Stomach (tissue), 9 donors: ENCODE measurements around the gene NOXA1. TPM values are rescaled to one million over a fixed set of nuclear protein-coding genes. Genes with fewer than 3 reads are reported as not detected.
"Not testable (repeated sequence)": the region's sequence is repeated elsewhere in the genome, so short reads cannot be mapped to it uniquely, and the experiment has no call there.

Source experiments
- DNase-seq, 2 donors: peaks; one replicate each; pipeline versions ENCODE4 v3.0.0 to v3.0.0-alpha.2; 2013 to 2019
- H3K27ac ChIP-seq, 5 donors: fragments of 200-600 bp in 4 of 5; sonication (generic) in 4 of 5; one replicate each; pipeline ENCODE4 v1.5.1; 2013 to 2019; ENCODE audit warnings: mild to moderate bottlenecking in 1 of 5, moderate library complexity in 1 of 5
- H3K27me3 ChIP-seq, 3 donors: fragments of 200-600 bp; sonication (generic); one replicate each; pipeline ENCODE4 v1.5.1; 2017 to 2019; ENCODE audit warnings: mixed run types in 1 of 3
- H3K36me3 ChIP-seq, 4 donors: fragments of 200-600 bp; sonication (generic); 1 replicate in 3 of 4; 2 replicates in 1 of 4; pipeline ENCODE4 v1.5.1; 2016 to 2019
- H3K4me1 ChIP-seq, 4 donors: fragments of 200-600 bp; sonication (generic); one replicate each; pipeline ENCODE4 v1.5.1; 2016 to 2019
- H3K4me3 ChIP-seq, 4 donors: fragments of 200-600 bp; sonication (generic) in 3 of 4; one replicate each; pipeline ENCODE4 v1.5.1; 2016 to 2019; ENCODE audit warnings: mild to moderate bottlenecking in 1 of 4
- H3K9me3 ChIP-seq, 4 donors: fragments of 200-600 bp; sonication (generic); one replicate each; pipeline ENCODE4 v1.5.1; 2016 to 2019
- EP300 ChIP-seq: sonication (generic); formaldehyde crosslinking; IDR thresholded peaks from one replicate; pipeline ENCODE4 v1.6.1; 2017; ENCODE audit warnings: antibody characterized with exemption
- POLR2A ChIP-seq, 4 donors: fragments of 450-650 bp; IDR thresholded peaks; one replicate each; pipeline ENCODE4 v1.6.1; 2016; ENCODE audit warnings: antibody characterized with exemption in 4 of 4, control low read depth in 2 of 4, mild to moderate bottlenecking in 1 of 4, moderate library complexity in 1 of 4
- POLR2AphosphoS5 ChIP-seq, 3 donors: sonication (generic); formaldehyde crosslinking; IDR thresholded peaks; one replicate each; pipeline ENCODE4 v1.6.1; 2016; ENCODE audit warnings: antibody characterized with exemption in 3 of 3
- WGBS, 5 donors: extraction: QIAGEN DNeasy Blood & Tissue Kit in 3 of 5; methylation state at CpG; one replicate each; pipeline versions ENCODE4 v1.1.5 to v1.1.7; 2013 to 2018; 5-methylcytosine and 5-hydroxymethylcytosine counted together
- intact Hi-C: fragments of 100-400 bp; cut with DNase I; formaldehyde crosslinking; loops from one replicate; pipeline ENCODE4 v1.15.1; 2023; ENCODE audit warnings: low total_unique reads
- polyA plus RNA-seq, 3 donors: library from polyadenylated mRNA; stranded (reverse); fragments of 200-250 nt; gene quantifications; one replicate each; pipeline ENCODE4 v1.2.3, GENCODE V29; 2013
- total RNA-seq, 5 donors: library from RNA; depleted of rRNA; stranded (reverse); fragments of >200 nt; gene quantifications; one replicate each; pipeline versions ENCODE4 v1.1.0 to v1.2.3, GENCODE V29; 2014 to 2016
- TF ChIP-seq, protein P1 (sequence below), 7 experiments: fragments of 450-650 bp in 4 of 7; fragments of 200-600 bp in 3 of 7; sonication (generic) in 3 of 7; IDR thresholded peaks; one replicate each; pipeline ENCODE4 v1.5.1; 2016 to 2019; ENCODE audit warnings: antibody characterized with exemption in 7 of 7, control low read depth in 2 of 7, mild to moderate bottlenecking in 1 of 7
- donor health status: healthy with polysubstance abuse.
- donor health status: Bipolar disorder and iron deficiency.
- donor health status: healthy.

NOXA1 gene
- total and polyA plus RNA-seq, 8 donors = 3.5 to 43.2 (median 14.7) TPM

DNA sequence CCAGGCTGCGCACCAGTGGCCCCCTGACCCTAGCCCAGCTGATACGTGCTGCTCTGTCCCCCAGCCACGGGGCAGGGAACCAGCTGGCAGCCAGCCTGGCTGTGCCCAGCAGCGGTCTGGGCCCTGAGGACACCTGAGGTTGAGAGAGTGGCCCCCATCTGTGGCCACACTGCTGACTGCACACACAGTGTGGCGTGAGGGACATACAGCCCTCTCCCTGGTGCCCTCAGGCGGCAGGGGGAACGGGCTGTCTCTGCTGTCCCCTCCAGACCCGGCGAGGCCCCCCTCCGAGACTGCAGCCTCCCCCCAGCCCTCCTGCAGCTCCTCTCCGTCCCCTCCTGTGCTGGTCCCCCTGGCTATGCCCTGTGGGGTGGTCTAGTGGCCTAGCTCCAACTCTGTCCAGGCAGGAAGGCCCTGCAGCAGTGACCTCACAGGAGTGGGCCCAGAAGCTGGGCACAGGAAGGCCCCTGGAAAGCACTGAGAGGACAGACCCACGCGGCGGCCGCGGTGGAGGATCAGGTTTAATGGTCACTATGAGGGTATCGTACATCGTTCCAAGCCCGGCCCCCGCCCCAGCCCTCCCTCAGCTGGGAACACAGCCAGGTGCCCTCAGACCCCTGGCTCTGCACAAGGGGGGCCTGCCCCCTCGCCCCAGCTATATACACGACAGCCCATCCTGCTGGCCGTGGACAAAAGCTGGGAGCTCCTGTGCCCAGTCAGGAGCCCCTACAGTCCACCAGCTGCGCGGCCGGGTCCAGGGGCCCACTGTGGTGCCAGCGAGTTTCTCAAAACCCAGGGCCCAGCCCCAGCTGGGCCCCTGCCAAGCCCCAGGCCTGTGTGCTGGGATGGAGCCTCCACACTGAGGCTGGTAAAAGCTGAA is 24.8 kb downstream of the NOXA1 start:
- Histone ChIP-seq H3K4me1 (peaks cover 10 to 21% (median 18%) of the 10 kb centered on the region in 4 donors), H3K27me3 (peaks cover 0 to 22% (median 0%) of the 10 kb centered on the region in 3 donors), H3K36me3 (peaks cover 14 to 31% (median 27%) of the 10 kb centered on the region in 4 donors), H3K27ac (no peak overlapping the region), H3K4me3 (no peak overlapping the region), H3K9me3 (no peaks in the 10 kb centered on the region)
- TF ChIP-seq POLR2A (IDR thresholded peaks at IDR 0.05) = no peak
- TF ChIP-seq EP300 = no peak
- TF ChIP-seq POLR2AphosphoS5 (IDR thresholded peaks at IDR 0.05) = no peak
- TF ChIP-seq, protein P1, sequence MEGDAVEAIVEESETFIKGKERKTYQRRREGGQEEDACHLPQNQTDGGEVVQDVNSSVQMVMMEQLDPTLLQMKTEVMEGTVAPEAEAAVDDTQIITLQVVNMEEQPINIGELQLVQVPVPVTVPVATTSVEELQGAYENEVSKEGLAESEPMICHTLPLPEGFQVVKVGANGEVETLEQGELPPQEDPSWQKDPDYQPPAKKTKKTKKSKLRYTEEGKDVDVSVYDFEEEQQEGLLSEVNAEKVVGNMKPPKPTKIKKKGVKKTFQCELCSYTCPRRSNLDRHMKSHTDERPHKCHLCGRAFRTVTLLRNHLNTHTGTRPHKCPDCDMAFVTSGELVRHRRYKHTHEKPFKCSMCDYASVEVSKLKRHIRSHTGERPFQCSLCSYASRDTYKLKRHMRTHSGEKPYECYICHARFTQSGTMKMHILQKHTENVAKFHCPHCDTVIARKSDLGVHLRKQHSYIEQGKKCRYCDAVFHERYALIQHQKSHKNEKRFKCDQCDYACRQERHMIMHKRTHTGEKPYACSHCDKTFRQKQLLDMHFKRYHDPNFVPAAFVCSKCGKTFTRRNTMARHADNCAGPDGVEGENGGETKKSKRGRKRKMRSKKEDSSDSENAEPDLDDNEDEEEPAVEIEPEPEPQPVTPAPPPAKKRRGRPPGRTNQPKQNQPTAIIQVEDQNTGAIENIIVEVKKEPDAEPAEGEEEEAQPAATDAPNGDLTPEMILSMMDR (IDR thresholded peaks at IDR 0.05) = no peak
- DNase-seq = no peak
- intact Hi-C loops = no loop called here
- WGBS, 5 donors = 73 to 79% (median 76%) methylated on average over 20 to 27 of the region's 27 CpGs

DNA sequence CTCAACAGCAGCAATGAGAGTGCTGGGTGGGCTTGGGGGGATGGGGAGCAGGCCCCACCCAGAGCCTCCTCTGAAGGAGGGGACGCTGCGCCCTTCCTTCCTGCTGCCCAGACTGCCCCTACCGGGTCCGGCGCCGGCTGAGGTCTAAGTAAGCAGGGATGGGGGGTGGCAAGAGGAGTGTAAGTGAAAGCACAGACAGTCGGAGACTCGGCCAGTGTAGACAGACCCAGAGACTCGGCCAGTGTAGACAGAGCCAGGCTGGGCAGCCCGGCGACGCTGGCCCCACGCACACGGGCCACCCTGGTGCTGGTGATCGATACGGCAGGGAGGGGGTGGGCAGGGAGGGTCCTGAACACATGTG is 25.4 kb downstream of the NOXA1 start:
- Histone ChIP-seq H3K4me1 (peaks cover 14 to 26% (median 24%) of the 10 kb centered on the region in 4 donors), H3K36me3 (peaks cover 14 to 33% (median 29%) of the 10 kb centered on the region in 4 donors), H3K9me3 (no peaks in the 10 kb centered on the region), H3K4me3 (no peak overlapping the region), H3K27ac (no peak overlapping the region), H3K27me3 (peaks cover 0 to 22% (median 0%) of the 10 kb centered on the region in 3 donors)
- 87 to 94% (median 91%) methylated on average over 15 to 16 of the region's 16 CpGs for WGBS, 5 donors
- intact Hi-C loops = no loop called here
- TF ChIP-seq EP300 (no peak), POLR2A (IDR thresholded peaks at IDR 0.05) (no peak)
- TF ChIP-seq, protein P1 (IDR thresholded peaks at IDR 0.05) = no peak
- DNase-seq = no peak

DNA sequence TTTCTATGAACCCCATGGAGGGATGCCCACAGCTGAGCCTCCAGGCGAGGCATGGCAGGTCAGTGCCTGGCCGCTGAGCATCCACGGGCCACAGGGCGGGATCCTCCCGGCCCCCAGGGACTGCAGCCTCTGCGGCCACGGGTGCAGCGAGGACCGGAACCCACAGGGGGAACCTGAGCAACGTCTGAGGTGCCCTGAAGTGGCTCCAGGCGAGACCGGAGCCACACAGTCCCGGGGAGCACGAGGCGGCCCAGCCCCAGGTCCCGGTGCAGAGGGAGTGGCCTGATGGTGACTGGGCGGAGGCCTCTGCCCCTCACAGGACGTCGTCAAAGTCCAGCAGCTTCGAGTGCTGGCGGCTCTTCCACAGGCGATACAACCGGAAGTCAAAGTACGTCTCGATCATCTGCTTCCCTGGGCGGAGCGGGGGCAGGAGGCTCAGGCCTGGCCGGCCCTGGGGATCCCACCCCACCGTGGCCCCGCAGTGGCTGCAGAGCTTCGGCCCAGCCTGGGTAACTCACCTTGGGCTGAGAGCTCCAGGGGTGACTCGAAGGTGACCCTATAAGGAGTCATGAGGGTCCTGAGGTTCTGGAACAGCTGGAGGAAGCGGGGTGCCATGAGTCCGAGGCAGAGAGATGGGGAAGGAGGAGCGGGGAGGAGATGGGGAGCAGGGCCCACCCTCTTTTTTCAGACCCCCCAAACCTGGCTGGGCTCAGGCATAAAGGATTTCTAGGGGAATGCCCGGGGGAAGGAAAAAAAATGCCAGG is 26.1 kb downstream of the NOXA1 start:
- intact Hi-C loops = no loop called here
- H3K27me3 ChIP-seq = peaks cover 0 to 15% (median 0%) of the 10 kb centered on the region in 3 donors
- TF ChIP-seq, protein P1 (IDR thresholded peaks at IDR 0.05) = no peak
- TF ChIP-seq EP300 = no peak
- TF ChIP-seq POLR2AphosphoS5 (IDR thresholded peaks at IDR 0.05) = no peak
- TF ChIP-seq POLR2A (IDR thresholded peaks at IDR 0.05) = no peak
- H3K9me3 ChIP-seq = no peaks in the 10 kb centered on the region
- 84 to 95% (median 86%) methylated on average over 20 to 36 of the region's 36 CpGs for WGBS, 5 donors
- H3K36me3 ChIP-seq = peaks cover 14 to 33% (median 29%) of the 10 kb centered on the region in 4 donors
- no peak overlapping the region for H3K27ac ChIP-seq
- H3K4me3 ChIP-seq = no peak overlapping the region
- peak in 1 of 2 donors; percentile 17 for DNase-seq
- peaks cover 17 to 30% (median 29%) of the 10 kb centered on the region in 4 donors for H3K4me1 ChIP-seq

DNA sequence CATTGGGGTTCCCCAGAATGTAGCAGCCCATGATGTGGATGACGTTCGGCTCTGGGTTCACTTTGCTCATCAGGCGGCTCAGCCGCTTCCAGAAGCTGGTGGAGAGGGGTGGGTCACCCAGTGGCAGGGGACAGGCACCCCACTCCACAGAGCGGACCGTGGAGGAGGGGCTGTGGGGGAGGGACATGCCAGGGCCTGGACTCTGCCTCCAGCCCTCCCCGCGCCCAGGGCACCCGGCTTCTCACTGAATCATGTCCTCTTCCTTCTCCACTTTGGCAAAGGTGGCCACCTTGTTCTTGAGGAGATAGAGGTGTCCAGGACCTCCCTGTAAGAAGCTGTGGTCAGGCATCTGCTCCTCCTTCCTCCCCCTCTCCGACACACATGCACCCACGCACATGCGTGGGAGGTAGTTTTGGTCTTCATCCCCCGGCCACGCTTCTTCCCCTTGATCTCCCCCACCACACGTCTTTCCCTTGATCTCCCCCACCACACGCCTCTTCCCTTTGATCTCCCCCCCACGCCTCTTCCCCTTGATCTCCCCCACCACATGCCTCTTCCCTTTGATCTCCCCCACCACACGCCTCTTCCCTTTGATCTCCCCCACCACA is 26.8 kb downstream of the NOXA1 start:
- H3K4me1 ChIP-seq = peaks cover 23 to 36% (median 34%) of the 10 kb centered on the region in 4 donors
- H3K27me3 ChIP-seq = peaks cover 0 to 8% (median 0%) of the 10 kb centered on the region in 3 donors
- DNase-seq = peak in 1 of 2 donors; percentile 10
- H3K4me3 ChIP-seq = no peak overlapping the region
- no peak overlapping the region for H3K27ac ChIP-seq
- no peak for TF ChIP-seq POLR2AphosphoS5 (IDR thresholded peaks at IDR 0.05)
- TF ChIP-seq POLR2A (IDR thresholded peaks at IDR 0.05) = no peak
- TF ChIP-seq, protein P1 (IDR thresholded peaks at IDR 0.05) = no peak
- peaks cover 14 to 33% (median 29%) of the 10 kb centered on the region in 4 donors for H3K36me3 ChIP-seq
- 87 to 91% (median 90%) methylated on average over 16 to 18 of the region's 18 CpGs for WGBS, 5 donors
- no peaks in the 10 kb centered on the region for H3K9me3 ChIP-seq
- intact Hi-C loops = no loop called here

DNA sequence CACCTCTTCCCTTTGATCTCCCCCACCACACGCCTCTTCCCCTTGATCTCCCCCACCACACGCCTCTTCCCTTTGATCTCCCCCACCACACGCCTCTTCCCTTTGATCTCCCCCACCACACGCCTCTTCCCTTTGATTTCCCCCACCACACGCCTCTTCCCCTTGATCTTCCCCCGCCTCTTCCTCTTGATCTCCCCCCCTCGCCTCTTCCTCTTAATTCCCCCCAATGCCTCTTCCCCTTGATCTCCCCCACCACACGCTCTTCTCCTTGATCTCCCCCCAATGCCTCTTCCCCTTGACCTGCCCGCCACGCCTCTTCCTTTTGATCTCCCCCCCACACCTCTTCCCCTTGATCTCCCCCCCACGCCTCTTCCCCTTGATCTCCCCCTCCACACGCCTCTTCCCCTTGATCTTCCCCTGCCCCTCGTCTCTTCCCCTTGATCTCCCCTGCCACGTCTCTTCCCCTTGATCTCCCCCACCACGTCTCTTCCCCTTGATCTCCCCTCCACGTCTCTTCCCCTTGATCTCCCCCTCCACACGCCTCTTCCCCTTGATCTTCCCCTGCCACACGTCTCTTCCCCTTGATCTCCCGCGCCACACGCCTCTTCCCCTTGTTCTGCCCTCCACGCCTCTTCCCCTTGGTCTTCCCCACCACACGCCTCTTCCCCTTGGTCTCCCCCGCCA is 27.5 kb downstream of the NOXA1 start:
- intact Hi-C loops, H3K27ac ChIP-seq, H3K27me3 ChIP-seq, H3K4me3 ChIP-seq, H3K9me3 ChIP-seq: not testable (repeated sequence)
- peak in 1 of 2 donors; percentile 22 for DNase-seq
- Histone ChIP-seq H3K36me3 (peaks cover 14 to 40% (median 33%) of the 10 kb centered on the region in 4 donors), H3K4me1 (peaks cover 21 to 36% (median 33%) of the 10 kb centered on the region in 4 donors)
- WGBS, 5 donors = 74 to 88% (median 79%) methylated on average over 9 to 22 of the region's 24 CpGs
